SK-N-SH treated with all-trans-retinoic acid at 6 μM for 48 hours (cell line): ENCODE data around the gene BNIP2.

Experiments
- ATAC-seq: fragments of 200-7000 bp; cut with Tn5 transposase; 3 replicates; pipeline ENCODE4 v1.9.1; 2020; ENCODE audit warnings: mild to moderate bottlenecking, moderate library complexity
- ARNTL ChIP-seq: fragments of 450-650 bp; formaldehyde crosslinking; IDR thresholded peaks from 2 replicates; pipeline ENCODE4 v1.5.0; 2020; ENCODE audit warnings: low read depth, mild to moderate bottlenecking, moderate library complexity, borderline replicate concordance
- BACH2 ChIP-seq: fragments of 250-450 bp; sonication (Bioruptor Pico); IDR thresholded peaks from 2 replicates; pipeline ENCODE4 v1.9.0; 2021; ENCODE audit warnings: mild to moderate bottlenecking, borderline replicate concordance
- CREB5 ChIP-seq: fragments of 250-450 bp; sonication (Bioruptor Pico); IDR thresholded peaks from 2 replicates; pipeline ENCODE4 v1.5.1; 2020; ENCODE audit warnings: low read depth, mild to moderate bottlenecking, moderate library complexity
- CSDC2 ChIP-seq: fragments of 250-450 bp; sonication (Bioruptor Pico); IDR thresholded peaks from 2 replicates; pipeline ENCODE4 v1.5.0; 2020; ENCODE audit warnings: mild to moderate bottlenecking, moderate library complexity
- ESRRG ChIP-seq: fragments of 250-450 bp; sonication (Bioruptor Pico); IDR thresholded peaks from 2 replicates; pipeline ENCODE4 v1.6.1; 2021; ENCODE audit warnings: mild to moderate bottlenecking
- GLIS3 ChIP-seq: fragments of 250-450 bp; sonication (Bioruptor Pico); IDR thresholded peaks from 2 replicates; pipeline ENCODE4 v1.5.0; 2020; ENCODE audit warnings: mild to moderate bottlenecking, moderate library complexity
- ISL1 ChIP-seq: fragments of 250-450 bp; sonication (Bioruptor Pico); IDR thresholded peaks from 2 replicates; pipeline ENCODE4 v2.1.2; 2022; ENCODE audit warnings: mild to moderate bottlenecking, moderate library complexity
- OSR1 ChIP-seq: fragments of 250-450 bp; sonication (Bioruptor Pico); IDR thresholded peaks from 2 replicates; pipeline ENCODE4 v1.8.0; 2022; ENCODE audit warnings: moderate library complexity, mild to moderate bottlenecking, inconsistent platforms
- PATZ1 ChIP-seq: fragments of 250-450 bp; sonication (Bioruptor Pico); IDR thresholded peaks from 2 replicates; pipeline ENCODE4 v1.8.0; 2020; ENCODE audit warnings: mild to moderate bottlenecking, moderate library complexity, borderline replicate concordance
- POU6F1 ChIP-seq: fragments of 250-450 bp; sonication (Bioruptor Pico); IDR thresholded peaks from 2 replicates; pipeline ENCODE4 v1.8.0; 2021; ENCODE audit warnings: low read depth, mild to moderate bottlenecking, moderate library complexity, borderline replicate concordance
- PPARA ChIP-seq: fragments of 250-450 bp; sonication (Bioruptor Pico); IDR thresholded peaks from 2 replicates; pipeline ENCODE4 v1.5.0; 2020; ENCODE audit warnings: mild to moderate bottlenecking, borderline replicate concordance
- RARB ChIP-seq: fragments of 250-450 bp; sonication (Bioruptor Pico); IDR thresholded peaks from 2 replicates; pipeline ENCODE4 v1.8.0; 2021; ENCODE audit warnings: mild to moderate bottlenecking, moderate library complexity
- SNAI2 ChIP-seq: fragments of 250-450 bp; sonication (Bioruptor Pico); IDR thresholded peaks from 2 replicates; pipeline ENCODE4 v1.5.0; 2020; ENCODE audit warnings: mild to moderate bottlenecking, moderate library complexity
- TCF4 ChIP-seq: fragments of 250-450 bp; sonication (Bioruptor Pico); IDR thresholded peaks from 2 replicates; pipeline ENCODE4 v1.8.0; 2021; ENCODE audit warnings: mild to moderate bottlenecking, moderate library complexity, borderline replicate concordance
- TSHZ2 ChIP-seq: fragments of 250-450 bp; sonication (Bioruptor Pico); IDR thresholded peaks from 2 replicates; pipeline ENCODE4 v1.5.0; 2020; ENCODE audit warnings: mild to moderate bottlenecking, moderate library complexity
- ZC3H10 ChIP-seq: fragments of 250-450 bp; sonication (Bioruptor Pico); IDR thresholded peaks from 2 replicates; pipeline ENCODE4 v1.5.1; 2021; ENCODE audit warnings: mild to moderate bottlenecking, moderate library complexity
- ZFP3 ChIP-seq: fragments of 250-450 bp; sonication (Bioruptor Pico); IDR thresholded peaks from 2 replicates; pipeline ENCODE4 v1.5.0; 2020; ENCODE audit warnings: mild to moderate bottlenecking, moderate library complexity
- ZFP30 ChIP-seq: fragments of 450-650 bp; formaldehyde crosslinking; IDR thresholded peaks from 2 replicates; pipeline ENCODE4 v1.5.0; 2022; ENCODE audit warnings: mild to moderate bottlenecking, moderate library complexity
- ZNF565 ChIP-seq: fragments of 450-650 bp; formaldehyde crosslinking; conservative IDR thresholded peaks from 2 replicates; pipeline ENCODE4 v1.5.0; 2020; ENCODE audit warnings: low read depth, mild to moderate bottlenecking, moderate library complexity
- ZNF70 ChIP-seq: fragments of 450-650 bp; formaldehyde crosslinking; IDR thresholded peaks from 2 replicates; pipeline ENCODE4 v1.5.0; 2020; ENCODE audit warnings: mild to moderate bottlenecking, moderate library complexity

Gene BNIP2

GRCh38 chr15:59668556-59668955, 20.6 kb downstream of the BNIP2 start:
- TF ChIP-seq TCF4 (CRISPR knock-in tag) (no peak), CREB5 (CRISPR knock-in tag) (no peak), ZNF70 (CRISPR knock-in tag) (no peak), ARNTL (CRISPR knock-in tag) (no peak)
- TF ChIP-seq, all 23 proteins: peak for 0
- ATAC-seq: no peak

- TF ChIP-seq GLIS3 (CRISPR knock-in tag) (no peak), ISL1 (CRISPR knock-in tag) (peak; percentile 66), CREB5 (CRISPR knock-in tag) (0 out of 2 replicates have a peak, but pooled peaks have one; percentile 24)
- ATAC-seq: peak; percentile 5; the same call in 1 of the 3 replicates
These were observed 26.9 kb downstream of the BNIP2 start for GRCh38 chr15:59662260-59662659.

- no peak for TF ChIP-seq BACH2 (CRISPR knock-in tag)
- no peak for TF ChIP-seq GLIS3 (CRISPR knock-in tag)
- TF ChIP-seq CSDC2 (CRISPR knock-in tag): no peak
- no peak for TF ChIP-seq RARB (CRISPR knock-in tag)
- TF ChIP-seq PPARA (CRISPR knock-in tag): no peak
- no peak for TF ChIP-seq OSR1
- no peak for TF ChIP-seq ISL1 (CRISPR knock-in tag)
- ATAC-seq: no peak
These were observed 29.8 kb downstream of the BNIP2 start for GRCh38 chr15:59659366-59659765.

GRCh38 chr15:59657635-59658125, 31.4 kb downstream of the BNIP2 start:
- TF ChIP-seq CREB5 (CRISPR knock-in tag) (no peak), ZNF70 (CRISPR knock-in tag) (no peak), RARB (CRISPR knock-in tag) (no peak), ISL1 (CRISPR knock-in tag) (no peak), ARNTL (CRISPR knock-in tag) (no peak), ZFP3 (CRISPR knock-in tag) (no peak), ZFP30 (no peak), ESRRG (no peak), PATZ1 (CRISPR knock-in tag) (no peak), TSHZ2 (CRISPR knock-in tag) (no peak), ZC3H10 (CRISPR knock-in tag) (no peak), SNAI2 (CRISPR knock-in tag) (no peak), PPARA (CRISPR knock-in tag) (no peak), GLIS3 (CRISPR knock-in tag) (no peak), OSR1 (no peak), POU6F1 (no peak), ZNF565 (CRISPR knock-in tag) (no peak), CSDC2 (CRISPR knock-in tag) (no peak)
- ATAC-seq: peak; percentile 5; the same call in 2 of the 3 replicates
